HepG2 (cell line): ENCODE data around the gene HMCN2. TPM values are rescaled to one million over a fixed set of nuclear protein-coding genes. Genes with fewer than 3 reads are reported as not detected.
A peak's percentile ranks its signal among the peaks of the same experiment; 100 is the strongest.

ENCODE experiments used
- MAZ ChIP-seq, 2 experiments: sonication (generic) in 1 of 2; formaldehyde crosslinking in 1 of 2; IDR thresholded peaks; 2 replicates each; pipeline versions ENCODE4 v1.5.0 to v1.6.1; 2012 to 2020; ENCODE audit warnings: low read depth in 2 of 2, mild to moderate bottlenecking in 2 of 2, borderline replicate concordance in 1 of 2, improper control_type of control experiment in 1 of 2, low read length in 1 of 2, missing genetic modification reagents in 1 of 2, moderate library complexity in 1 of 2
- MBD4 ChIP-seq: IDR thresholded peaks from 2 replicates; pipeline ENCODE4 v1.6.1; 2012; ENCODE audit warnings: low read length, inconsistent platforms, borderline replicate concordance
- NR2F6 ChIP-seq, 2 experiments: IDR thresholded peaks; 2 replicates each; pipeline ENCODE4 v1.6.1; 2016; ENCODE audit warnings: antibody characterized with exemption in 1 of 2, mild to moderate bottlenecking in 1 of 2
- NR3C1 ChIP-seq: sonication (generic); formaldehyde crosslinking; IDR thresholded peaks from 2 replicates; pipeline ENCODE4 v1.4.0; 2020; ENCODE audit warnings: missing genetic modification reagents
- ONECUT2 ChIP-seq: sonication (generic); formaldehyde crosslinking; IDR thresholded peaks from 2 replicates; pipeline ENCODE4 v1.4.0; 2020; ENCODE audit warnings: missing genetic modification reagents
- RXRA ChIP-seq: sonication (generic); formaldehyde crosslinking; IDR thresholded peaks from 2 replicates; pipeline ENCODE4 v1.5.1; 2020; ENCODE audit warnings: missing genetic modification reagents
- TOPORS ChIP-seq: sonication (generic); formaldehyde crosslinking; IDR thresholded peaks from 2 replicates; pipeline ENCODE4 v1.8.0; 2023; ENCODE audit warnings: mild to moderate bottlenecking, missing genetic modification reagents
- ZNF547 ChIP-seq: sonication (generic); formaldehyde crosslinking; IDR thresholded peaks from 2 replicates; pipeline ENCODE4 v1.5.1; 2020; ENCODE audit warnings: mild to moderate bottlenecking, missing genetic modification reagents
- ZNF589 ChIP-seq: sonication (generic); formaldehyde crosslinking; conservative IDR thresholded peaks from 2 replicates; pipeline ENCODE4 v1.8.0; 2022; ENCODE audit warnings: mild to moderate bottlenecking, moderate library complexity, missing genetic modification reagents
- ZNF737 ChIP-seq: sonication (generic); formaldehyde crosslinking; IDR thresholded peaks from 2 replicates; pipeline ENCODE4 v1.5.0; 2020; ENCODE audit warnings: missing genetic modification reagents, mild to moderate bottlenecking, borderline replicate concordance
- ZNF776 ChIP-seq: sonication (generic); formaldehyde crosslinking; IDR thresholded peaks from 2 replicates; pipeline ENCODE4 v1.4.0; 2020; ENCODE audit warnings: mild to moderate bottlenecking, missing genetic modification reagents
- ZNF781 ChIP-seq: sonication (generic); formaldehyde crosslinking; IDR thresholded peaks from 2 replicates; pipeline ENCODE4 v1.5.1; 2020; ENCODE audit warnings: borderline replicate concordance, mild to moderate bottlenecking, missing genetic modification reagents; ENCODE audit errors: not compliant biosample characterization
- polyA plus RNA-seq, 8 experiments: library from polyadenylated mRNA; depleted of rRNA in 3 of 8; stranded (reverse) in 7 of 8; unstranded in 1 of 8; fragments of >200 nt; fragmentation: Illumina TruSeq in 4 of 8; extraction: Trizol in 4 of 8; gene quantifications; 2 replicates each; pipeline versions ENCODE4 v1.2.1 to v1.2.3, GENCODE V29; 2011 to 2016; ENCODE audit warnings: low read depth in 4 of 8, missing spikeins in 1 of 8, mixed read lengths in 1 of 8; ENCODE audit not compliant: insufficient read depth in 1 of 8
- total RNA-seq, 5 experiments: library from RNA; depleted of rRNA; stranded (reverse); fragments of >200 nt; fragmentation: Illumina TruSeq; extraction: Trizol; gene quantifications; 2 replicates each; pipeline ENCODE4 v1.2.3, GENCODE V29; 2016; ENCODE audit warnings: low read depth in 1 of 5
- TF ChIP-seq, protein P1 (sequence below): IDR thresholded peaks from 2 replicates; pipeline ENCODE4 v1.6.1; 2012; ENCODE audit warnings: low read length, improper control_type of control experiment
- TF ChIP-seq, protein P2 (sequence below): sonication (generic); formaldehyde crosslinking; IDR thresholded peaks from 2 replicates; pipeline ENCODE4 v1.4.0; 2020; ENCODE audit warnings: missing genetic modification reagents, low read depth, mild to moderate bottlenecking, borderline replicate concordance
- TF ChIP-seq, protein P3 (sequence below): sonication (generic); IDR thresholded peaks from 2 replicates; pipeline ENCODE4 v1.6.1; 2016; ENCODE audit warnings: low read depth, borderline replicate concordance
- TF ChIP-seq, protein P4 (sequence below): sonication (generic); formaldehyde crosslinking; IDR thresholded peaks from 2 replicates; pipeline ENCODE4 v1.5.0; 2020; ENCODE audit warnings: missing genetic modification reagents
- TF ChIP-seq, protein P5 (sequence below): sonication (generic); formaldehyde crosslinking; IDR thresholded peaks from 2 replicates; pipeline ENCODE4 v1.5.1; 2020; ENCODE audit warnings: missing genetic modification reagents, mild to moderate bottlenecking, borderline replicate concordance
- TF ChIP-seq, protein P6 (sequence below): sonication (generic); formaldehyde crosslinking; IDR thresholded peaks from 2 replicates; pipeline ENCODE4 v1.4.0; 2020; ENCODE audit warnings: missing genetic modification reagents

The HMCN2 gene
- total and polyA plus RNA-seq, 2 of the 13 experiments (the other 11 are each of a cell fraction or from before 2014, with no cell fraction given): 0.09 TPM; not detected in 1

DNA sequence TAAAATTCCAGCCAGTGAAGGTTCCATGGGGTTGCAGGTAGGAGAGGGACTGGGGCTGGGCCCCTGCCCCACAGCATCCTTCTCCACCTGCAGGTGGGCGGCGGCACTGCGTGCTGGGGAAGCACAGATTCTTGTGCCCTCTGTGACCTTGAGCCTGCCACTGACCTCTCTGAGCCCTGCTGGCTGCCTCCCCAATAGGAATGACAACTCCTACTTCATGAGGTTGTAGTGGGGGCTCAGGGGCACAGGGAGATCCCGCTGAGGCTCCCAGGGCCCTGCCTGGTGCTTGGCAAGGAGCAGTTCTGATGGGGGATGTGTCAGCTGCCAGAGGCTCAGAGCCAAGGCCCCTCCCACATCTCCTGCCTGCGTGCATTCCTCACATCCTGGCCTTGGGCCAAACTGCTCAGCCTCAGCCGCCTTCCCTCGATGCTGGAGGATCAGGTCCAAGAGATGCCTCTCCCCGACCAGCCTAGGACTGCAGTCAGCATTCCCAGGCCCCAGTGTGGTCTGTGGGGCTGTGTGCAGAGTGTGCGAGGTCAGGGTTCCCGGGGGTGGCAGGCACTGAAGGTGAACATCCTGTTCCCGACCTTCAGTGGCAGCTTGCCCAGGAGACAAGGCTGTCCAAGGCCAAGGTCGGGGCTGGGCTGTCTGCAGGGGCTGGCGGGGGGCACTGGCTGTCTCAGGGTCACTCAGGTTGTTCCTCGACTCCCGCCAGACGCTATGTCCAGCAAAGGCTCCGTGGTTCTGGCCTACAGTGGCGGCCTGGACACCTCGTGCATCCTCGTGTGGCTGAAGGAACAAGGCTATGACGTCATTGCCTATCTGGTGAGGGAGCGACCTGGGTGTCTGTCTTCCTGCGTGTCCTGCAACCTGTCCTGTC is 186.2 kb downstream of the HMCN2 start (continued):
- TF ChIP-seq, protein P1, sequence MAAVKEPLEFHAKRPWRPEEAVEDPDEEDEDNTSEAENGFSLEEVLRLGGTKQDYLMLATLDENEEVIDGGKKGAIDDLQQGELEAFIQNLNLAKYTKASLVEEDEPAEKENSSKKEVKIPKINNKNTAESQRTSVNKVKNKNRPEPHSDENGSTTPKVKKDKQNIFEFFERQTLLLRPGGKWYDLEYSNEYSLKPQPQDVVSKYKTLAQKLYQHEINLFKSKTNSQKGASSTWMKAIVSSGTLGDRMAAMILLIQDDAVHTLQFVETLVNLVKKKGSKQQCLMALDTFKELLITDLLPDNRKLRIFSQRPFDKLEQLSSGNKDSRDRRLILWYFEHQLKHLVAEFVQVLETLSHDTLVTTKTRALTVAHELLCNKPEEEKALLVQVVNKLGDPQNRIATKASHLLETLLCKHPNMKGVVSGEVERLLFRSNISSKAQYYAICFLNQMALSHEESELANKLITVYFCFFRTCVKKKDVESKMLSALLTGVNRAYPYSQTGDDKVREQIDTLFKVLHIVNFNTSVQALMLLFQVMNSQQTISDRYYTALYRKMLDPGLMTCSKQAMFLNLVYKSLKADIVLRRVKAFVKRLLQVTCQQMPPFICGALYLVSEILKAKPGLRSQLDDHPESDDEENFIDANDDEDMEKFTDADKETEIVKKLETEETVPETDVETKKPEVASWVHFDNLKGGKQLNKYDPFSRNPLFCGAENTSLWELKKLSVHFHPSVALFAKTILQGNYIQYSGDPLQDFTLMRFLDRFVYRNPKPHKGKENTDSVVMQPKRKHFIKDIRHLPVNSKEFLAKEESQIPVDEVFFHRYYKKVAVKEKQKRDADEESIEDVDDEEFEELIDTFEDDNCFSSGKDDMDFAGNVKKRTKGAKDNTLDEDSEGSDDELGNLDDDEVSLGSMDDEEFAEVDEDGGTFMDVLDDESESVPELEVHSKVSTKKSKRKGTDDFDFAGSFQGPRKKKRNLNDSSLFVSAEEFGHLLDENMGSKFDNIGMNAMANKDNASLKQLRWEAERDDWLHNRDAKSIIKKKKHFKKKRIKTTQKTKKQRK: no peak
- TF ChIP-seq MBD4 (no peak), RXRA (CRISPR knock-in tag) (peak; percentile 57; the same call in 1 of the 2 replicates), MAZ (IDR thresholded peaks at IDR 0.05; ENCODE audit: borderline replicate concordance, low read depth, low read length) (no peak), MAZ (CRISPR knock-in tag; IDR thresholded peaks at IDR 0.05; ENCODE audit: low read depth) (peak; percentile 29; the same call in 1 of the 2 replicates), ZNF737 (no peak), TOPORS (CRISPR knock-in tag) (no peak), ONECUT2 (CRISPR knock-in tag) (no peak), ZNF547 (CRISPR knock-in tag) (peak; percentile 72; the same call in 1 of the 2 replicates), ZNF781 (peak; percentile 29), NR3C1 (CRISPR knock-in tag) (no peak), ZNF776 (CRISPR knock-in tag) (peak; percentile 26; the same call in 1 of the 2 replicates), ZNF589 (CRISPR knock-in tag) (0 out of 2 replicates have a peak, but pooled peaks have one; percentile 8), NR2F6 (IDR thresholded peaks at IDR 0.05) (no peak; the same call in 1 of the 2 replicates), NR2F6 (CRISPR knock-in tag; IDR thresholded peaks at IDR 0.05) (peak; percentile 26; the same call in 1 of the 2 replicates)
- TF ChIP-seq, protein P2, sequence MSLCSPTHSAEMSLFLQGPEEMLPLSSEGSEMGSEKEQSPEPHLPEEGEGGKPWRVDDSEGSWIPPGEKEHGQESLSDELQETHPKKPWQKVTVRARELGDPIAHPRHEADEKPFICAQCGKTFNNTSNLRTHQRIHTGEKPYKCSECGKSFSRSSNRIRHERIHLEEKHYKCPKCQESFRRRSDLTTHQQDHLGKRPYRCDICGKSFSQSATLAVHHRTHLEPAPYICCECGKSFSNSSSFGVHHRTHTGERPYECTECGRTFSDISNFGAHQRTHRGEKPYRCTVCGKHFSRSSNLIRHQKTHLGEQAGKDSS: no peak
- TF ChIP-seq, protein P3, sequence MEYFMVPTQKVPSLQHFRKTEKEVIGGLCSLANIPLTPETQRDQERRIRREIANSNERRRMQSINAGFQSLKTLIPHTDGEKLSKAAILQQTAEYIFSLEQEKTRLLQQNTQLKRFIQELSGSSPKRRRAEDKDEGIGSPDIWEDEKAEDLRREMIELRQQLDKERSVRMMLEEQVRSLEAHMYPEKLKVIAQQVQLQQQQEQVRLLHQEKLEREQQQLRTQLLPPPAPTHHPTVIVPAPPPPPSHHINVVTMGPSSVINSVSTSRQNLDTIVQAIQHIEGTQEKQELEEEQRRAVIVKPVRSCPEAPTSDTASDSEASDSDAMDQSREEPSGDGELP: peak; percentile 22; the same call in 1 of the 2 replicates
- TF ChIP-seq, protein P4, sequence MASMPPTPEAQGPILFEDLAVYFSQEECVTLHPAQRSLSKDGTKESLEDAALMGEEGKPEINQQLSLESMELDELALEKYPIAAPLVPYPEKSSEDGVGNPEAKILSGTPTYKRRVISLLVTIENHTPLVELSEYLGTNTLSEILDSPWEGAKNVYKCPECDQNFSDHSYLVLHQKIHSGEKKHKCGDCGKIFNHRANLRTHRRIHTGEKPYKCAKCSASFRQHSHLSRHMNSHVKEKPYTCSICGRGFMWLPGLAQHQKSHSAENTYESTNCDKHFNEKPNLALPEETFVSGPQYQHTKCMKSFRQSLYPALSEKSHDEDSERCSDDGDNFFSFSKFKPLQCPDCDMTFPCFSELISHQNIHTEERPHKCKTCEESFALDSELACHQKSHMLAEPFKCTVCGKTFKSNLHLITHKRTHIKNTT (CRISPR knock-in tag): no peak
- TF ChIP-seq, protein P5, sequence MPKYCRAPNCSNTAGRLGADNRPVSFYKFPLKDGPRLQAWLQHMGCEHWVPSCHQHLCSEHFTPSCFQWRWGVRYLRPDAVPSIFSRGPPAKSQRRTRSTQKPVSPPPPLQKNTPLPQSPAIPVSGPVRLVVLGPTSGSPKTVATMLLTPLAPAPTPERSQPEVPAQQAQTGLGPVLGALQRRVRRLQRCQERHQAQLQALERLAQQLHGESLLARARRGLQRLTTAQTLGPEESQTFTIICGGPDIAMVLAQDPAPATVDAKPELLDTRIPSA: no peak
- TF ChIP-seq, protein P6, sequence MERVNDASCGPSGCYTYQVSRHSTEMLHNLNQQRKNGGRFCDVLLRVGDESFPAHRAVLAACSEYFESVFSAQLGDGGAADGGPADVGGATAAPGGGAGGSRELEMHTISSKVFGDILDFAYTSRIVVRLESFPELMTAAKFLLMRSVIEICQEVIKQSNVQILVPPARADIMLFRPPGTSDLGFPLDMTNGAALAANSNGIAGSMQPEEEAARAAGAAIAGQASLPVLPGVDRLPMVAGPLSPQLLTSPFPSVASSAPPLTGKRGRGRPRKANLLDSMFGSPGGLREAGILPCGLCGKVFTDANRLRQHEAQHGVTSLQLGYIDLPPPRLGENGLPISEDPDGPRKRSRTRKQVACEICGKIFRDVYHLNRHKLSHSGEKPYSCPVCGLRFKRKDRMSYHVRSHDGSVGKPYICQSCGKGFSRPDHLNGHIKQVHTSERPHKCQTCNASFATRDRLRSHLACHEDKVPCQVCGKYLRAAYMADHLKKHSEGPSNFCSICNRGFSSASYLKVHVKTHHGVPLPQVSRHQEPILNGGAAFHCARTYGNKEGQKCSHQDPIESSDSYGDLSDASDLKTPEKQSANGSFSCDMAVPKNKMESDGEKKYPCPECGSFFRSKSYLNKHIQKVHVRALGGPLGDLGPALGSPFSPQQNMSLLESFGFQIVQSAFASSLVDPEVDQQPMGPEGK (CRISPR knock-in tag): peak; percentile 55; the same call in 1 of the 2 replicates
